H9 (cell line): ENCODE measurements around the gene IL25. TPM values are rescaled to one million over a fixed set of nuclear protein-coding genes. Genes with fewer than 3 reads are reported as not detected.
A peak's percentile ranks its signal among the peaks of the same experiment; 100 is the strongest.

Experiments
- DNase-seq: peaks from one replicate; pipeline ENCODE4 v3.0.0-alpha.2; 2017
- H2AFZ ChIP-seq: one replicate; pipeline ENCODE4 v1.6.1; 2013; ENCODE audit warnings: mild to moderate bottlenecking, low read length, control low read depth, moderate library complexity
- H2AK5ac ChIP-seq: 2 replicates; pipeline ENCODE4 v1.6.1; 2013; ENCODE audit warnings: low read length, control low read depth, mixed read lengths; ENCODE audit not compliant: insufficient read length
- H2BK120ac ChIP-seq: one replicate; pipeline ENCODE4 v1.6.1; 2013; ENCODE audit warnings: low read depth, mild to moderate bottlenecking, low read length, control low read depth, inconsistent platforms; ENCODE audit not compliant: poor library complexity, severe bottlenecking
- H2BK12ac ChIP-seq: 2 replicates; pipeline ENCODE4 v1.6.1; 2013; ENCODE audit warnings: low read length, control low read depth, mixed read lengths, low read depth; ENCODE audit not compliant: insufficient read length
- H2BK15ac ChIP-seq: 2 replicates; pipeline ENCODE4 v1.6.1; 2013; ENCODE audit warnings: low read depth, low read length, control low read depth
- H2BK20ac ChIP-seq: one replicate; pipeline ENCODE4 v1.6.1; 2013; ENCODE audit warnings: low read depth, mild to moderate bottlenecking, low read length, control low read depth, inconsistent platforms; ENCODE audit not compliant: poor library complexity, severe bottlenecking
- H2BK5ac ChIP-seq: 2 replicates; pipeline ENCODE4 v1.6.1; 2013; ENCODE audit warnings: low read length, control low read depth, mixed read lengths; ENCODE audit not compliant: insufficient read length
- H3K14ac ChIP-seq: 2 replicates; pipeline ENCODE4 v1.6.1; 2013; ENCODE audit warnings: low read length, control low read depth; ENCODE audit not compliant: insufficient read depth
- H3K18ac ChIP-seq: 2 replicates; pipeline ENCODE4 v1.6.1; 2013; ENCODE audit warnings: low read depth, mild to moderate bottlenecking, mixed read lengths, low read length, control low read depth; ENCODE audit not compliant: insufficient read length
- H3K23ac ChIP-seq: 2 replicates; pipeline ENCODE4 v1.6.1; 2013; ENCODE audit warnings: low read length, control low read depth, mixed read lengths, low read depth; ENCODE audit not compliant: insufficient read length
- H3K23me2 ChIP-seq: 2 replicates; pipeline ENCODE4 v1.6.1; 2013; ENCODE audit warnings: low read depth, mild to moderate bottlenecking, mixed read lengths, low read length, control low read depth; ENCODE audit not compliant: insufficient read length, poor library complexity, severe bottlenecking
- H3K27ac ChIP-seq: 2 replicates; pipeline ENCODE4 v1.5.1; 2013; ENCODE audit warnings: low read length, control low read depth, mixed read lengths, low read depth; ENCODE audit not compliant: insufficient read length
- H3K27me3 ChIP-seq: 2 replicates; pipeline ENCODE4 v1.6.1; 2013; ENCODE audit warnings: low read length, control low read depth, inconsistent platforms; ENCODE audit not compliant: insufficient read depth
- H3K4ac ChIP-seq: 2 replicates; pipeline ENCODE4 v1.6.1; 2013; ENCODE audit warnings: low read depth, mild to moderate bottlenecking, control low read depth, inconsistent platforms, low read length, moderate library complexity
- H3K4me1 ChIP-seq: 2 replicates; pipeline ENCODE4 v1.6.1; 2013; ENCODE audit warnings: low read length, control low read depth, inconsistent platforms; ENCODE audit not compliant: insufficient read depth
- H3K4me2 ChIP-seq: 2 replicates; pipeline ENCODE4 v1.6.1; 2013; ENCODE audit warnings: low read length, control low read depth, mixed read lengths; ENCODE audit not compliant: insufficient read length, insufficient read depth
- H3K56ac ChIP-seq: 2 replicates; pipeline ENCODE4 v1.6.1; 2013; ENCODE audit warnings: low read depth, mild to moderate bottlenecking, mixed read lengths, low read length, control low read depth; ENCODE audit not compliant: insufficient read length
- H3K79me1 ChIP-seq: 2 replicates; pipeline ENCODE4 v1.6.1; 2013; ENCODE audit warnings: low read depth, mild to moderate bottlenecking, moderate library complexity, low read length, control low read depth, inconsistent platforms; ENCODE audit not compliant: insufficient read depth, poor library complexity, severe bottlenecking
- H3K79me2 ChIP-seq: 2 replicates; pipeline ENCODE4 v1.6.1; 2013; ENCODE audit warnings: low read length, control low read depth, inconsistent platforms; ENCODE audit not compliant: insufficient read depth
- H3K9ac ChIP-seq: 2 replicates; pipeline ENCODE4 v1.6.1; 2013; ENCODE audit warnings: low read length, control low read depth, mixed read lengths; ENCODE audit not compliant: insufficient read length; ENCODE audit errors: extremely low read depth
- H3K9me3 ChIP-seq: one replicate; pipeline ENCODE4 v1.6.1; 2013; ENCODE audit warnings: low read depth, low read length, inconsistent platforms; ENCODE audit not compliant: control insufficient read depth
- H3T11ph ChIP-seq: one replicate; pipeline ENCODE4 v1.6.1; 2013; ENCODE audit warnings: mild to moderate bottlenecking, low read length, control low read depth, inconsistent platforms
- H4K20me1 ChIP-seq: one replicate; pipeline ENCODE4 v1.6.1; 2013; ENCODE audit not compliant: control insufficient read depth, insufficient read length, insufficient read depth
- H4K5ac ChIP-seq: 2 replicates; pipeline ENCODE4 v1.6.1; 2013; ENCODE audit warnings: low read depth, mild to moderate bottlenecking, mixed read lengths, low read length, control low read depth; ENCODE audit not compliant: insufficient read length
- H4K8ac ChIP-seq: replicated peaks from 2 replicates; pipeline ENCODE4 v1.6.1; 2013; ENCODE audit warnings: low read length, control low read depth, mixed read lengths, low read depth; ENCODE audit not compliant: insufficient read length
- H4K91ac ChIP-seq: 2 replicates; pipeline ENCODE4 v1.6.1; 2013; ENCODE audit warnings: low read depth, mild to moderate bottlenecking, moderate library complexity, mixed read lengths, low read length, control low read depth; ENCODE audit not compliant: insufficient read length
- H3K27ac Mint-ChIP-seq, 3 experiments: 2 replicates in 2 of 3; 3 replicates in 1 of 3; pipeline ENCODE4 v1.8.0; 2020 to 2021; ENCODE audit warnings: mixed read lengths in 3 of 3, mild to moderate bottlenecking in 1 of 3, moderate library complexity in 1 of 3
- H3K27me3 Mint-ChIP-seq: 2 replicates; pipeline ENCODE4 v1.8.0; 2021; ENCODE audit warnings: low read depth, mild to moderate bottlenecking, moderate library complexity, mixed read lengths
- H3K36me3 Mint-ChIP-seq, 3 experiments: 2 replicates in 2 of 3; 3 replicates in 1 of 3; pipeline ENCODE4 v1.8.0; 2020 to 2021; ENCODE audit warnings: low read depth in 3 of 3, mixed read lengths in 3 of 3; ENCODE audit not compliant: insufficient read depth in 1 of 3
- H3K4me1 Mint-ChIP-seq, 2 experiments: 2 replicates each; pipeline ENCODE4 v1.8.0; 2020; ENCODE audit warnings: mixed read lengths in 2 of 2
- H3K4me3 Mint-ChIP-seq, 2 experiments: 2 replicates in 1 of 2; 3 replicates in 1 of 2; pipeline ENCODE4 v1.8.0; 2020 to 2021; ENCODE audit warnings: mild to moderate bottlenecking in 2 of 2, mixed read lengths in 2 of 2, moderate library complexity in 1 of 2
- H3K9me3 Mint-ChIP-seq, 2 experiments: 2 replicates in 1 of 2; 3 replicates in 1 of 2; pipeline ENCODE4 v1.8.0; 2020; ENCODE audit warnings: mild to moderate bottlenecking in 2 of 2, mixed read lengths in 2 of 2, moderate library complexity in 1 of 2
- CTCF ChIP-seq: fragments of 200-600 bp; sonication (generic); conservative IDR thresholded peaks from 3 replicates; pipeline ENCODE4 v1.8.0; 2021; ENCODE audit warnings: antibody characterized with exemption, mild to moderate bottlenecking
- WGBS: extraction: QIAGEN DNeasy Blood & Tissue Kit; methylation state at CpG from one replicate; pipeline ENCODE4 v1.1.7; 2013; ENCODE audit warnings: missing lambda C conversion rate, low lambda C conversion rate, mixed read lengths; ENCODE audit not compliant: insufficient read length; ENCODE audit errors: extremely low coverage; 5-methylcytosine and 5-hydroxymethylcytosine counted together
- total RNA-seq: library from RNA; stranded (reverse); gene quantifications from 2 replicates; pipeline ENCODE4 v1.2.1, GENCODE V29; 2021

IL25 gene
- total RNA-seq, 1 experiment from 2014 or later, result not detected

DNA sequence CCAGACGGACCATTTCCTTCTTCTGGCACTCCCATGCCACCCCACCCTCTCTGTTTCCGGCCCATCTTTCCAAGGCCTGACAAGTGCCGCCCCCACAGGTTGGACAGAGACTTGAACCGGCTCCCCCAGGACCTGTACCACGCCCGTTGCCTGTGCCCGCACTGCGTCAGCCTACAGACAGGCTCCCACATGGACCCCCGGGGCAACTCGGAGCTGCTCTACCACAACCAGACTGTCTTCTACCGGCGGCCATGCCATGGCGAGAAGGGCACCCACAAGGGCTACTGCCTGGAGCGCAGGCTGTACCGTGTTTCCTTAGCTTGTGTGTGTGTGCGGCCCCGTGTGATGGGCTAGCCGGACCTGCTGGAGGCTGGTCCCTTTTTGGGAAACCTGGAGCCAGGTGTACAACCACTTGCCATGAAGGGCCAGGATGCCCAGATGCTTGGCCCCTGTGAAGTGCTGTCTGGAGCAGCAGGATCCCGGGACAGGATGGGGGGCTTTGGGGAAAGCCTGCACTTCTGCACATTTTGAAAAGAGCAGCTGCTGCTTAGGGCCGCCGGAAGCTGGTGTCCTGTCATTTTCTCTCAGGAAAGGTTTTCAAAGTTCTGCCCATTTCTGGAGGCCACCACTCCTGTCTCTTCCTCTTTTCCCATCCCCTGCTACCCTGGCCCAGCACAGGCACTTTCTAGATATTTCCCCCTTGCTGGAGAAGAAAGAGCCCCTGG is 3.1 kb downstream of the IL25 start:
- Mint-ChIP-seq H3K27ac (no peak overlapping the region), H3K36me3 (no peaks in the 10 kb centered on the region), H3K27me3 (peaks cover 79% of the 10 kb centered on the region), H3K4me3 (peak overlapping the region in 1 of 2 experiments; percentile 47; a peak in 2 of 5 replicates), H3K4me1 (peaks cover 9 to 22% of the 10 kb centered on the region in 2 experiments), H3K9me3 (no peaks in the 10 kb centered on the region)
- Histone ChIP-seq H3K4ac (no peak overlapping the region), H2AFZ (no peak overlapping the region), H2BK5ac (no peak overlapping the region), H3K18ac (no peak overlapping the region), H2BK15ac (no peak overlapping the region), H2AK5ac (no peak overlapping the region), H3T11ph (no peak overlapping the region), H4K20me1 (no peaks in the 10 kb centered on the region), H3K27me3 (no peaks in the 10 kb centered on the region; the same call in 1 of the 2 replicates), H4K5ac (no peak overlapping the region), H3K79me2 (no peaks in the 10 kb centered on the region), H4K8ac (no peak overlapping the region), H3K4me2 (no peak overlapping the region), H3K14ac (no peak overlapping the region), H2BK120ac (no peak overlapping the region), H3K4me1 (no peaks in the 10 kb centered on the region), H3K79me1 (no peaks in the 10 kb centered on the region), H2BK20ac (no peak overlapping the region), H3K27ac (no peak overlapping the region), H3K23ac (no peak overlapping the region), H3K9ac (no peak overlapping the region), H3K23me2 (no peaks in the 10 kb centered on the region), H2BK12ac (no peak overlapping the region), H3K56ac (no peak overlapping the region), H3K9me3 (no peaks in the 10 kb centered on the region), H4K91ac (no peak overlapping the region)
- no CpG with 5 or more reads among the region's 21 CpGs for WGBS
- no peak for TF ChIP-seq CTCF
- DNase-seq, result no peak
